Panc1 (cell line): Measurements from ENCODE around the gene MLLT10. TPM values are rescaled to one million over a fixed set of nuclear protein-coding genes. Genes with fewer than 3 reads are reported as not detected.

Source experiments
- ATAC-seq: fragments of 200-7000 bp; cut with Tn5 transposase; 2 replicates; pipeline ENCODE4 v1.9.1; 2020; ENCODE audit warnings: mild to moderate bottlenecking, moderate library complexity
- BruUV-seq: library from RNA; stranded (reverse); fragments of 400-500 nt; replicated peaks from 2 replicates; lab custom pipeline; 2021; lab: Mats Ljungman, UMichigan
- CTCF ChIA-PET: fragments of 300-600 bp; sonication (Branson Sonifier 250); formaldehyde crosslinking; loops from one replicate; lab custom pipeline; 2022; ENCODE audit warnings: antibody characterized with exemption; lab: Charles Lee
- POLR2A ChIA-PET: fragments of 300-600 bp; sonication (Branson Sonifier 250); formaldehyde crosslinking; loops from one replicate; lab custom pipeline; 2022; ENCODE audit warnings: antibody characterized with exemption; lab: Charles Lee
- DNase-seq: peaks from one replicate; pipeline ENCODE4 v3.0.0-alpha.2; 2010; ENCODE audit warnings: low read depth, low spot score
- H3K27ac ChIP-seq: 2 replicates; pipeline ENCODE4 v1.5.1; 2011; ENCODE audit warnings: mild to moderate bottlenecking, low read length, inconsistent platforms
- H3K27me3 ChIP-seq: fragments of 200-500 bp; sonication (Bioruptor generic); 2 replicates; pipeline ENCODE4 v1.6.0; 2014; ENCODE audit warnings: low read length, inconsistent platforms; ENCODE audit not compliant: control insufficient read depth, insufficient read depth
- H3K36me3 ChIP-seq: fragments of 200-500 bp; sonication (Bioruptor generic); 2 replicates; pipeline ENCODE4 v1.5.1; 2014; ENCODE audit warnings: inconsistent platforms, mild to moderate bottlenecking, low read length, moderate library complexity; ENCODE audit not compliant: control insufficient read depth, insufficient read depth
- H3K4me1 ChIP-seq: 2 replicates; pipeline ENCODE4 v1.5.1; 2011; ENCODE audit warnings: inconsistent platforms, mild to moderate bottlenecking, low read length, moderate library complexity; ENCODE audit not compliant: control insufficient read depth, insufficient read depth
- H3K4me3 ChIP-seq, 2 experiments: 2 replicates each; pipeline ENCODE4 v1.5.1; 2011 to 2012; ENCODE audit warnings: low read depth in 2 of 2, low read length in 2 of 2, mild to moderate bottlenecking in 2 of 2, inconsistent platforms in 1 of 2, moderate library complexity in 1 of 2
- H3K9me3 ChIP-seq: fragments of 200-500 bp; sonication (Bioruptor generic); 2 replicates; pipeline ENCODE4 v1.5.1; 2014; ENCODE audit warnings: low read depth, mild to moderate bottlenecking, inconsistent platforms, low read length, moderate library complexity; ENCODE audit not compliant: control insufficient read depth, insufficient read depth
- CTCF ChIP-seq: fragments of 450-650 bp; IDR thresholded peaks from 2 replicates; pipeline ENCODE4 v1.5.1; 2017; ENCODE audit warnings: mild to moderate bottlenecking
- POLR2AphosphoS5 ChIP-seq: IDR thresholded peaks from 2 replicates; pipeline ENCODE4 v1.6.1; 2012; ENCODE audit warnings: mild to moderate bottlenecking, low read depth, low read length, moderate library complexity
- REST ChIP-seq, 2 experiments: IDR thresholded peaks; 2 replicates each; pipeline ENCODE4 v1.6.1; 2011 to 2012; ENCODE audit warnings: low read depth in 2 of 2, control low read depth in 1 of 2, low read length in 1 of 2, mild to moderate bottlenecking in 1 of 2, moderate library complexity in 1 of 2; ENCODE audit not compliant: insufficient read depth in 1 of 2
- SIN3A ChIP-seq: IDR thresholded peaks from 2 replicates; pipeline ENCODE4 v1.6.1; 2012; ENCODE audit warnings: low read depth, mild to moderate bottlenecking, low read length, moderate library complexity, borderline replicate concordance; ENCODE audit not compliant: insufficient read depth
- TCF7L2 ChIP-seq: IDR thresholded peaks from 2 replicates; pipeline ENCODE4 v1.6.1; 2011; ENCODE audit warnings: mild to moderate bottlenecking, low read depth, low read length, inconsistent platforms
- in situ Hi-C: cut with HindIII; loops from 2 replicates; pipeline ENCODE4 v1.10.0; 2016; ENCODE audit warnings: low sequenced_read_pairs, low pct_unique_long_range_greater_than_20kb
- intact Hi-C: fragments of 100-400 bp; cut with micrococcal nuclease; formaldehyde crosslinking; loops from one replicate; pipeline ENCODE4 v1.10.0; 2022; ENCODE audit not compliant: unreplicated experiment
- total RNA-seq: library from RNA; stranded (reverse); gene quantifications from one replicate; pipeline ENCODE4 v1.2.1, GENCODE V29; 2021; ENCODE audit not compliant: unreplicated experiment

MLLT10 gene
- total RNA-seq, 1 experiment from 2014 or later = 33.4 TPM

GRCh38 chr10:21514818-21515351 is 19.1 kb upstream of the MLLT10 start:
- no peaks in the 10 kb centered on the region; the same call in 1 of the 2 replicates for H3K36me3 ChIP-seq
- intact Hi-C loops = no loop called here
- H3K4me3 ChIP-seq = peak overlapping the region; percentile 62

More at GRCh38 chr10:21514818-21515351, 19.1 kb upstream of the MLLT10 start:
- POLR2A ChIA-PET = interaction anchor here (0.6 to 0.7 kb wide), 2 partner anchors 15 to 1438 kb away, joined by 4 to 15 read pairs; no protein-coding TSS in a partner anchor
- Histone ChIP-seq H3K27me3 (no peaks in the 10 kb centered on the region), H3K4me1 (peaks cover 22% of the 10 kb centered on the region), H3K27ac (peak overlapping the region; percentile 95), H3K9me3 (no peaks in the 10 kb centered on the region)
- TF ChIP-seq POLR2AphosphoS5 (no peak), TCF7L2 (no peak), CTCF (no peak), SIN3A (no peak), REST (IDR thresholded peaks at IDR 0.05; ENCODE audit: insufficient read depth in 1 of 2, low read depth in 2 of 2, low read length in 1 of 2) (no peak)
- CTCF ChIA-PET = no interaction called here
- no peak for DNase-seq
- BruUV-seq = TSS peak; percentile 71
- in situ Hi-C loops = no loop called here
- ATAC-seq = no peak
